GM18519 (cell line): ENCODE results near the gene STK32C.
"Not testable (repeated sequence)": the region's sequence is repeated elsewhere in the genome, so short reads cannot be mapped to it uniquely, and the experiment has no call there.

Experiments used
- ATAC-seq: cut with Tn5 transposase; IDR thresholded peaks from one replicate; pipeline ENCODE4 v1.9.1; 2021; ENCODE audit warnings: mild to moderate bottlenecking, moderate library complexity; ENCODE audit not compliant: unreplicated experiment, low FRiP score

Gene STK32C

GRCh38 chr10:132320654-132321469 lies 13.1 kb upstream of the STK32C start:
- ATAC-seq, result no peak

GRCh38 chr10:132319853-132320653 lies 12.3 kb upstream of the STK32C start:
- peak; percentile 98 for ATAC-seq

GRCh38 chr10:132317477-132317876 lies 9.7 kb upstream of the STK32C start:
- ATAC-seq, result not testable (repeated sequence)

GRCh38 chr10:132316133-132316532 lies 8.4 kb upstream of the STK32C start:
- ATAC-seq, result no peak

- ATAC-seq, result not testable (repeated sequence)
Observed at GRCh38 chr10:132314881-132315280, 7.1 kb upstream of the STK32C start.

GRCh38 chr10:132314336-132314735 lies 6.6 kb upstream of the STK32C start:
- no peak for ATAC-seq

GRCh38 chr10:132313865-132314264 lies 6.1 kb upstream of the STK32C start:
- ATAC-seq, result no peak

GRCh38 chr10:132313305-132313704 lies 5.6 kb upstream of the STK32C start:
- ATAC-seq, result no peak

- ATAC-seq, result no peak
Observed at GRCh38 chr10:132311338-132311939, 3.7 kb upstream of the STK32C start.

GRCh38 chr10:132310701-132311337 lies 3.1 kb upstream of the STK32C start:
- no peak for ATAC-seq

- no peak for ATAC-seq
Observed at GRCh38 chr10:132309879-132310591, 2.3 kb upstream of the STK32C start.

GRCh38 chr10:132309471-132309865 lies 1.7 kb upstream of the STK32C start:
- ATAC-seq, result no peak

- ATAC-seq, result no peak
Observed at GRCh38 chr10:132308587-132309470, 1.1 kb upstream of the STK32C start.

GRCh38 chr10:132306864-132307751 lies 642 bp downstream of the STK32C start:
- ATAC-seq, result no peak

GRCh38 chr10:132306343-132306685 lies 1.4 kb downstream of the STK32C start:
- ATAC-seq, result no peak

- ATAC-seq, result no peak
Observed at GRCh38 chr10:132305654-132306342, 2.0 kb downstream of the STK32C start.

- ATAC-seq, result no peak
Observed at GRCh38 chr10:132304756-132305509, 2.8 kb downstream of the STK32C start.
